Pancreas (tissue), 10 donors: ENCODE results near the gene CAMK1G. TPM values are rescaled to one million over a fixed set of nuclear protein-coding genes. Genes with fewer than 3 reads are reported as not detected.

Source experiments
- ATAC-seq, 4 donors: fragments of 200-7000 bp; cut with Tn5 transposase; one replicate each; pipeline versions ENCODE4 v1.8.0 to v1.9.1; 2020; ENCODE audit warnings: mild to moderate bottlenecking in 4 of 4, moderate library complexity in 4 of 4
- DNase-seq, 6 donors: peaks; one replicate each; pipeline ENCODE4 v3.0.0-alpha.2; 2020
- FAIRE-seq: peaks from 2 replicates; lab custom pipeline; 2012; peaks lifted over from hg19 to GRCh38; lab: Jason Lieb, UNC
- H3K27ac ChIP-seq, 4 donors: fragments of 200-600 bp; sonication (generic); 1 replicate in 3 of 4; 2 replicates in 1 of 4; pipeline versions ENCODE4 v1.5.0 to v1.8.0; 2020
- H3K27me3 ChIP-seq, 4 donors: fragments of 200-600 bp; one replicate each; pipeline ENCODE4 v1.8.0; 2021
- H3K36me3 ChIP-seq, 3 donors: fragments of 200-600 bp; sonication (generic) in 1 of 3; one replicate each; pipeline versions ENCODE4 v1.5.0 to v1.8.0; 2020 to 2021
- H3K4me1 ChIP-seq, 3 donors: fragments of 200-600 bp; one replicate each; pipeline ENCODE4 v1.8.0; 2021
- H3K4me3 ChIP-seq, 4 donors: fragments of 200-600 bp; sonication (generic) in 2 of 4; one replicate each; pipeline versions ENCODE4 v1.5.0 to v1.8.0; 2020 to 2021
- H3K9me3 ChIP-seq, 4 donors: fragments of 200-600 bp; one replicate each; pipeline ENCODE4 v1.8.0; 2021
- CTCF ChIP-seq, 4 donors: fragments of 200-600 bp; sonication (generic) in 3 of 4; IDR thresholded peaks; one replicate each; pipeline versions ENCODE4 v1.5.0 to v1.8.0; 2021; ENCODE audit warnings: antibody characterized with exemption in 4 of 4
- WGBS, 2 donors: extraction: QIAGEN DNeasy Blood & Tissue Kit; methylation state at CpG; one replicate each; pipeline ENCODE4 v1.1.7; 2013; 5-methylcytosine and 5-hydroxymethylcytosine counted together
- intact Hi-C, 3 donors: fragments of 100-400 bp; cut with DNase I; formaldehyde crosslinking; loops; one replicate each; pipeline versions ENCODE4 v1.11.1 to v1.14.2; 2022
- polyA plus RNA-seq, 2 donors: library from polyadenylated mRNA; stranded (reverse); fragments of 200-250 nt; gene quantifications; one replicate each; pipeline ENCODE4 v1.2.3, GENCODE V29; 2013
- total RNA-seq, 6 donors: library from RNA; stranded (reverse); fragmentation: NEBNext Ultra II Directional in 4 of 6; extraction: Animal tissue kit (Norgen Biotek cat#: 25700) in 4 of 6; gene quantifications; one replicate each; pipeline versions ENCODE4 v1.2.1 to v1.2.4, GENCODE V29; 2021 to 2023
- donor health status: healthy with polysubstance abuse.
- donor health status: DM: no; HTN: no; CAD: no; lungs with moderate emphysema.
- donor health status: DM: no; HTN: no; CAD: no.
- donor health status: control.
- donor health status: control.
- donor health status: Bipolar disorder and iron deficiency.
- donor health status: DM: yes; HTN: yes; CAD: no.
- donor health status: DM: no; HTN: no; CAD: no.
- donor health status: DM: no; HTN: no; CAD: no.
- donor health status: DM: yes; HTN: yes; CAD: no.

The CAMK1G gene
- total and polyA plus RNA-seq, 8 donors, result 0.06 to 1.2 (median 0.21) TPM; not detected in 2

DNA sequence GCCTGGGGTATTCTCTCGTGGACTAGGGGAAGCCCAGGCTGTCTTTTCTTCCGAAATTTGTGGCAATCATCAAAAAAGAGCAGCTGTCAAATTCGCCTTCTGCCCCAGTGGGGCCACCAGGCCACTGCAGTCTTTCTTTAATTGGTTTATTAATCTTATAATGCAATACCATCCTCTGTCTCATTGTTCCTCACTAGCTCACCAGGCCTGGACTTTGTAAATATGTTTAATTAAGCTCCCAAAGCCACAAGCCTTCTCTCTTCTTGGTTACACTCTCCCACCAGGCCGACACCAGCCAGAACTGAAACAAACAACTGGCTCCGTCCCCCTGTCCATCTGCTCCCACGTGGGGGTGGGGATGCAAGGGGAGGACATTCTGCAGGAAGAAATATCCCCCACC is 22.0 kb upstream of the CAMK1G start:
- H3K4me1 ChIP-seq, result no peaks in the 10 kb centered on the region
- WGBS, 2 donors, result 69 to 74% methylated on average over 6 of the region's 6 CpGs
- H3K27me3 ChIP-seq, result no peaks in the 10 kb centered on the region
- ATAC-seq, result no peak
- intact Hi-C loops, result loop anchor here in 2 of 3 donors (5.0 to 10.0 kb wide), 2 partner anchors 357 to 359 kb away; no protein-coding TSS in a partner anchor
- H3K9me3 ChIP-seq, result no peaks in the 10 kb centered on the region
- no peak overlapping the region for H3K4me3 ChIP-seq
- no peak for DNase-seq
- no peak overlapping the region for H3K27ac ChIP-seq
- no peak for FAIRE-seq
- H3K36me3 ChIP-seq, result no peaks in the 10 kb centered on the region
- TF ChIP-seq CTCF (IDR thresholded peaks at IDR 0.05), result no peak

GRCh38 chr1:209564849-209565248 is 18.7 kb upstream of the CAMK1G start:
- TF ChIP-seq CTCF (IDR thresholded peaks at IDR 0.05), result no peak
- no peaks in the 10 kb centered on the region for H3K4me1 ChIP-seq
- H3K27ac ChIP-seq, result no peak overlapping the region
- ATAC-seq, result peak in 2 of 4 donors; percentile 52
- no peaks in the 10 kb centered on the region for H3K9me3 ChIP-seq
- H3K4me3 ChIP-seq, result no peak overlapping the region
- WGBS, 2 donors, result 46 to 52% methylated on average over 4 of the region's 4 CpGs
- H3K27me3 ChIP-seq, result no peaks in the 10 kb centered on the region
- no peaks in the 10 kb centered on the region for H3K36me3 ChIP-seq
- DNase-seq, result no peak
- no peak for FAIRE-seq
- intact Hi-C loops, result loop anchor here in 2 of 3 donors (5.0 to 10.0 kb wide), 2 partner anchors 360 to 363 kb away; no protein-coding TSS in a partner anchor

DNA sequence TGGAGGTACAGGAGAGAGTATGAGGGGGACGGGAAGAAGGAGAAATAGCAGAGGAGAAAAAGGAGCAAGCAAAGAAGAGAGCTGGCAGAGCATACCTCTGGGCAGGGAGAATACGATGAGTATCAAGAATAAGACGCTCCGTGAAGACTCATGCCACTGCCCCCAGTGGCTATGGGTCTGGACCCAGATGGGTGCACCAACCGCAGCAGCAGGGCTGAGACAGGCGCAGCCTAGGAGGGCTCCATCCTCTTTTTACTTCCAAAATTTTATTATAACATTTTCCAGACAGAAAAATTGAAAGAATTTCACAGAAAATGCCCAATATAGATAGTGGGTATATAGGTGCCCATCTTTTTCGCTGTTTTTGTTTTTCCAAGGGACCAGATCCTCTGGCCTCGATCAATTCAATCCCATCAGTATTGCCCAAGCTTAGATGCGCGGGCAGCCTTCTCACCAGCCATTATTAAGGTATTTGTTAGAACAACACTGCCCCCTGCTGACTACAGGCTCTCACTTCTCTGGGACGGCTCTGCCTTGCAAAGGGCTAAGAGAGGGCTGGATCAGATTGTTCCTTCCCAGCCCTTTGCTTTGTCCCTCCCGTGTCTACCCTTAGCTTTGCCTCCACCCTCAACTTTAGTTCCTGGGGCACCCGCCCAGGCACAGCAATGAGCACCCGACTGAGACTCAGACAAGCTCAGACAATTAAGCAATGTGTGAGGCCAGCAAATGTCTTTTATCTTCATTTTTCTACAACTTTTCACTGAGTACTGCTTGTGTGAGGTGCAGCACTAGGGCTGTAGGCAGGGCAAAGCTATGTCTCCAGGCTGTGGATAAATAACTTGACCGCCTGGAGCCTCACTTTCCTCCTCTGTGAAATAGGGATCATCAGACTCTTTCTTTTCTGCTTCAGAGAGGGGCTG is 17.5 kb upstream of the CAMK1G start:
- H3K9me3 ChIP-seq, result no peaks in the 10 kb centered on the region
- 23 to 29% methylated on average over 15 of the region's 15 CpGs for WGBS, 2 donors
- ATAC-seq (peak; percentile 89 to 97 (median 92)), FAIRE-seq (no peak), DNase-seq (peak; percentile 67 to 86 (median 82))
- no peak overlapping the region for H3K27ac ChIP-seq
- no peaks in the 10 kb centered on the region for H3K36me3 ChIP-seq
- intact Hi-C loops, result loop anchor here in 1 of 3 donors (10.0 kb wide), 1 partner anchor 361 kb away; no protein-coding TSS in a partner anchor
- no peaks in the 10 kb centered on the region for H3K4me1 ChIP-seq
- H3K4me3 ChIP-seq, result no peak overlapping the region
- peak; percentile 70 to 78 (median 74) for TF ChIP-seq CTCF (IDR thresholded peaks at IDR 0.05)
- peaks cover 0 to 6% (median 0%) of the 10 kb centered on the region in 4 donors for H3K27me3 ChIP-seq

GRCh38 chr1:209567698-209568175 is 15.8 kb upstream of the CAMK1G start:
- Histone ChIP-seq H3K9me3 (no peaks in the 10 kb centered on the region), H3K36me3 (no peaks in the 10 kb centered on the region), H3K27me3 (peaks cover 0 to 10% (median 0%) of the 10 kb centered on the region in 4 donors), H3K4me3 (no peak overlapping the region), H3K27ac (no peak overlapping the region), H3K4me1 (no peaks in the 10 kb centered on the region)
- intact Hi-C loops, result loop anchor here in 1 of 3 donors (10.0 kb wide), 1 partner anchor 363 kb away; no protein-coding TSS in a partner anchor
- DNase-seq (no peak), ATAC-seq (no peak), FAIRE-seq (no peak)
- WGBS, 2 donors, result 4 to 8% methylated on average over 1 of the region's 1 CpG
- no peak for TF ChIP-seq CTCF (IDR thresholded peaks at IDR 0.05)
